K562 (cell line): Measurements from ENCODE around the gene TMEM273.

Experiments
- ARHGAP35 ChIP-seq: fragments of 450-650 bp; IDR thresholded peaks from 2 replicates; pipeline ENCODE4 v1.6.1; 2018; ENCODE audit not compliant: partially characterized antibody
- BRF1 ChIP-seq: IDR thresholded peaks from 3 replicates; pipeline ENCODE4 v1.6.1; 2011; ENCODE audit warnings: borderline replicate concordance, mild to moderate bottlenecking; ENCODE audit not compliant: insufficient read length; ENCODE audit errors: extremely low read depth
- CBX3 ChIP-seq, 2 experiments: IDR thresholded peaks; 1 replicate in 1 of 2; 2 replicates in 1 of 2; pipeline ENCODE4 v1.6.1; 2012; ENCODE audit warnings: inconsistent platforms in 2 of 2, low read length in 2 of 2, borderline replicate concordance in 1 of 2, control low read depth in 1 of 2
- MTA2 ChIP-seq: fragments of 450-650 bp; IDR thresholded peaks from 2 replicates; pipeline ENCODE4 v1.6.1; 2016; ENCODE audit warnings: low read depth
- PHF20 ChIP-seq: fragments of 450-650 bp; IDR thresholded peaks from 2 replicates; pipeline ENCODE4 v1.6.1; 2018; ENCODE audit not compliant: partially characterized antibody
- SP1 ChIP-seq: sonication (generic); formaldehyde crosslinking; IDR thresholded peaks from 2 replicates; pipeline ENCODE4 v1.8.1; 2022; ENCODE audit warnings: mild to moderate bottlenecking, missing genetic modification reagents
- ZNF143 ChIP-seq: sonication (generic); formaldehyde crosslinking; IDR thresholded peaks from 2 replicates; pipeline ENCODE4 v1.9.0; 2022; ENCODE audit warnings: mild to moderate bottlenecking, missing genetic modification reagents
- ZNF232 ChIP-seq: sonication (generic); formaldehyde crosslinking; IDR thresholded peaks from 2 replicates; pipeline ENCODE4 v1.8.0; 2022; ENCODE audit warnings: mild to moderate bottlenecking, missing genetic modification reagents
- ZNF274 ChIP-seq: IDR thresholded peaks from 2 replicates; pipeline ENCODE4 v1.6.1; 2011; ENCODE audit warnings: low read depth, mild to moderate bottlenecking, low read length, moderate library complexity, borderline replicate concordance
- ZNF324 ChIP-seq: fragments of 250-450 bp; sonication (Bioruptor Pico); IDR thresholded peaks from 2 replicates; pipeline ENCODE4 v1.4.0; 2020; ENCODE audit warnings: mild to moderate bottlenecking
- ZNF717 ChIP-seq: fragments of 250-450 bp; sonication (Bioruptor Pico); IDR thresholded peaks from 2 replicates; pipeline ENCODE4 v1.5.0; 2021
- TF ChIP-seq, protein P1 (sequence below), 3 experiments: IDR thresholded peaks in 2 of 3; conservative IDR thresholded peaks in 1 of 3; 2 replicates each; pipeline ENCODE4 v1.5.1; 2011 to 2012; ENCODE audit warnings: low read length in 3 of 3, mild to moderate bottlenecking in 3 of 3, control low read depth in 2 of 3, improper control_type of control experiment in 1 of 3, inconsistent platforms in 1 of 3, low read depth in 1 of 3, mixed read lengths in 1 of 3, moderate library complexity in 1 of 3; ENCODE audit not compliant: insufficient read depth in 2 of 3
- TF ChIP-seq, protein P2 (sequence below): sonication (generic); formaldehyde crosslinking; IDR thresholded peaks from 2 replicates; pipeline ENCODE4 v1.8.0; 2023; ENCODE audit warnings: missing genetic modification reagents, mild to moderate bottlenecking, borderline replicate concordance

DNA sequence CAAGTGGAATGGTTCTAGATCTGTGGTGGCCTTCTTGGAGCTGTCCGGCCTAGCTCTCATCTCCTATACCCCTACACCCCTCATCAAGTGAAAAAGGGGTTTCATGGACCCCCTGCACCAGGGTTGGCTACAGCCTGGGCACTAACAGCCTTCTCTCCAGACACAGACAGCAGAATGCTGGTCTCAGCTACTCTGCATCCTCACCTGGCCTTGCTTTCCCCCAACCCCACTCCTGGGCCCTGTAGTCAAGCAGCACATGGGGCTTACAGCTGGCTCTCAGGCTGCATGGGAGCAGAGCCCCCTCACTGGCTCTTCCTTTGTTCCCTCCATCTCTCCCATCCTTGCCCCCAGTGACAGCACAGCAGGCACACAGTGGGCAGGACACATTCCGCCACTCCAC lies 20.8 kb upstream of the TMEM273 start:
- TF ChIP-seq ZNF232 (CRISPR knock-in tag) (no peak), PHF20 (no peak), MTA2 (no peak), ZNF324 (CRISPR knock-in tag) (no peak), ZNF274 (no peak), CBX3 (IDR thresholded peaks at IDR 0.05; ENCODE audit: borderline replicate concordance in 1 of 2, low read length in 2 of 2) (no peak), ARHGAP35 (no peak), ZNF143 (CRISPR knock-in tag) (no peak), SP1 (CRISPR knock-in tag) (no peak), ZNF717 (no peak), BRF1 (no peak)
- TF ChIP-seq, protein P1, sequence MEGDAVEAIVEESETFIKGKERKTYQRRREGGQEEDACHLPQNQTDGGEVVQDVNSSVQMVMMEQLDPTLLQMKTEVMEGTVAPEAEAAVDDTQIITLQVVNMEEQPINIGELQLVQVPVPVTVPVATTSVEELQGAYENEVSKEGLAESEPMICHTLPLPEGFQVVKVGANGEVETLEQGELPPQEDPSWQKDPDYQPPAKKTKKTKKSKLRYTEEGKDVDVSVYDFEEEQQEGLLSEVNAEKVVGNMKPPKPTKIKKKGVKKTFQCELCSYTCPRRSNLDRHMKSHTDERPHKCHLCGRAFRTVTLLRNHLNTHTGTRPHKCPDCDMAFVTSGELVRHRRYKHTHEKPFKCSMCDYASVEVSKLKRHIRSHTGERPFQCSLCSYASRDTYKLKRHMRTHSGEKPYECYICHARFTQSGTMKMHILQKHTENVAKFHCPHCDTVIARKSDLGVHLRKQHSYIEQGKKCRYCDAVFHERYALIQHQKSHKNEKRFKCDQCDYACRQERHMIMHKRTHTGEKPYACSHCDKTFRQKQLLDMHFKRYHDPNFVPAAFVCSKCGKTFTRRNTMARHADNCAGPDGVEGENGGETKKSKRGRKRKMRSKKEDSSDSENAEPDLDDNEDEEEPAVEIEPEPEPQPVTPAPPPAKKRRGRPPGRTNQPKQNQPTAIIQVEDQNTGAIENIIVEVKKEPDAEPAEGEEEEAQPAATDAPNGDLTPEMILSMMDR (IDR thresholded peaks at IDR 0.05 in 2 of 3, conservative IDR thresholded peaks at IDR 0.05 in 1 of 3; ENCODE audit: insufficient read depth in 2 of 3, low read depth in 1 of 3, low read length in 3 of 3): no peak
- TF ChIP-seq, protein P2, sequence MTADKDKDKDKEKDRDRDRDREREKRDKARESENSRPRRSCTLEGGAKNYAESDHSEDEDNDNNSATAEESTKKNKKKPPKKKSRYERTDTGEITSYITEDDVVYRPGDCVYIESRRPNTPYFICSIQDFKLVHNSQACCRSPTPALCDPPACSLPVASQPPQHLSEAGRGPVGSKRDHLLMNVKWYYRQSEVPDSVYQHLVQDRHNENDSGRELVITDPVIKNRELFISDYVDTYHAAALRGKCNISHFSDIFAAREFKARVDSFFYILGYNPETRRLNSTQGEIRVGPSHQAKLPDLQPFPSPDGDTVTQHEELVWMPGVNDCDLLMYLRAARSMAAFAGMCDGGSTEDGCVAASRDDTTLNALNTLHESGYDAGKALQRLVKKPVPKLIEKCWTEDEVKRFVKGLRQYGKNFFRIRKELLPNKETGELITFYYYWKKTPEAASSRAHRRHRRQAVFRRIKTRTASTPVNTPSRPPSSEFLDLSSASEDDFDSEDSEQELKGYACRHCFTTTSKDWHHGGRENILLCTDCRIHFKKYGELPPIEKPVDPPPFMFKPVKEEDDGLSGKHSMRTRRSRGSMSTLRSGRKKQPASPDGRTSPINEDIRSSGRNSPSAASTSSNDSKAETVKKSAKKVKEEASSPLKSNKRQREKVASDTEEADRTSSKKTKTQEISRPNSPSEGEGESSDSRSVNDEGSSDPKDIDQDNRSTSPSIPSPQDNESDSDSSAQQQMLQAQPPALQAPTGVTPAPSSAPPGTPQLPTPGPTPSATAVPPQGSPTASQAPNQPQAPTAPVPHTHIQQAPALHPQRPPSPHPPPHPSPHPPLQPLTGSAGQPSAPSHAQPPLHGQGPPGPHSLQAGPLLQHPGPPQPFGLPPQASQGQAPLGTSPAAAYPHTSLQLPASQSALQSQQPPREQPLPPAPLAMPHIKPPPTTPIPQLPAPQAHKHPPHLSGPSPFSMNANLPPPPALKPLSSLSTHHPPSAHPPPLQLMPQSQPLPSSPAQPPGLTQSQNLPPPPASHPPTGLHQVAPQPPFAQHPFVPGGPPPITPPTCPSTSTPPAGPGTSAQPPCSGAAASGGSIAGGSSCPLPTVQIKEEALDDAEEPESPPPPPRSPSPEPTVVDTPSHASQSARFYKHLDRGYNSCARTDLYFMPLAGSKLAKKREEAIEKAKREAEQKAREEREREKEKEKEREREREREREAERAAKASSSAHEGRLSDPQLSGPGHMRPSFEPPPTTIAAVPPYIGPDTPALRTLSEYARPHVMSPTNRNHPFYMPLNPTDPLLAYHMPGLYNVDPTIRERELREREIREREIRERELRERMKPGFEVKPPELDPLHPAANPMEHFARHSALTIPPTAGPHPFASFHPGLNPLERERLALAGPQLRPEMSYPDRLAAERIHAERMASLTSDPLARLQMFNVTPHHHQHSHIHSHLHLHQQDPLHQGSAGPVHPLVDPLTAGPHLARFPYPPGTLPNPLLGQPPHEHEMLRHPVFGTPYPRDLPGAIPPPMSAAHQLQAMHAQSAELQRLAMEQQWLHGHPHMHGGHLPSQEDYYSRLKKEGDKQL (CRISPR knock-in tag): no peak
